Upper lobe of left lung (tissue), 4 donors: ENCODE data around the gene VSTM5.

Source experiments
- CTCF ChIP-seq, 6 experiments: fragments of 450-650 bp in 4 of 6; fragments of 200-600 bp in 2 of 6; sonication (generic) in 2 of 6; IDR thresholded peaks; one replicate each; pipeline ENCODE4 v1.5.1; 2016 to 2019; ENCODE audit warnings: antibody characterized with exemption in 6 of 6
- EP300 ChIP-seq, 4 donors: sonication (generic); formaldehyde crosslinking; IDR thresholded peaks; one replicate each; pipeline ENCODE4 v1.5.1; 2017; ENCODE audit warnings: antibody characterized with exemption in 4 of 4, control low read depth in 2 of 4
- POLR2A ChIP-seq, 4 donors: fragments of 450-650 bp; IDR thresholded peaks; one replicate each; pipeline ENCODE4 v1.5.1; 2016 to 2017; ENCODE audit warnings: antibody characterized with exemption in 4 of 4, mild to moderate bottlenecking in 2 of 4
- POLR2AphosphoS5 ChIP-seq, 2 donors: sonication (generic); formaldehyde crosslinking; IDR thresholded peaks; one replicate each; pipeline ENCODE4 v1.5.1; 2017; ENCODE audit warnings: antibody characterized with exemption in 2 of 2

DNA sequence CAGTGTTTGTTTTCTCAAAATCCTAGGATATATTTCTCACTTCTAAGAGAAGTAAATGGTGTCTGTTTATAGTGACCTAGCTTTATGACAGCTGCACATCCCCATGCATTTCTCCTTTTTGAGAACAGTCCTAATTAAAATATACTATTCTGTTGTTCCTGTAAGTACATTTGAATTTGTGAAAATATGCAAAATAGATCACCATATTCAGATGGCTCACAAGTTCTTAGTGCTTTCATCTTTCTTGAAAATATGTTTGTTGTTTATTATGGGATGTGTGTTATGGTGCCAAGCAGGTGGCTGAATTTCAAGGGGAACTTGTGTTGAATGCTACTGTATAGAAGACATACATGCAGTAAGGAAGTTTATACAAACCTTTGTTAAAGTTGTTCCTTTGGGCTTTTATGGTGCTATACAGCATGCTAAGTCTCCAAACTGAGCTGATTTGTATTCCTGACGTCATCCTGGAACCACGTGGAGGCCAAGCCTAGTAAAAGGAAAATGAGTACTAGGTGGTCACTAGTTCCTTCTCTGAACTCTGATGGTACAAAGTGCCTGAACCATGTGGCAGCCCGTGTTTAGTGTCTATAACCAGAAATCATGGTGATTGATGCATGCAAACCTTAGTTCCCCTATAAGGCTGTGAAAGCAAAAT, 7.8 kb upstream of the VSTM5 start:
- TF ChIP-seq POLR2A (IDR thresholded peaks at IDR 0.05) (no peak), CTCF (IDR thresholded peaks at IDR 0.05) (no peak), EP300 (IDR thresholded peaks at IDR 0.05) (no peak), POLR2AphosphoS5 (IDR thresholded peaks at IDR 0.05) (no peak)
